NCI-H1694 (cell line): ENCODE data around the gene ADPRS.

ENCODE experiments used
- DNase-seq: peaks from one replicate; lab custom pipeline; 2025; lab: John Stamatoyannopoulos, UW

ADPRS gene

GRCh38 chr1:36088577-36089392 lies at the start of gene ADPRS:
Gene ADPRS, plus strand, starts transcription at chr1:36088892. Its CDS starts 13 bp downstream, at chr1:36088905.
- DNase-seq: peak; percentile 69

- no peak for DNase-seq
Observed at GRCh38 chr1:36040238-36040637, 48.5 kb upstream of the ADPRS start.

GRCh38 chr1:36051821-36052220 lies 36.9 kb upstream of the ADPRS start:
- no peak for DNase-seq

- DNase-seq: no peak
Observed at GRCh38 chr1:36053978-36054377, 34.7 kb upstream of the ADPRS start.

- DNase-seq: no peak
Observed at GRCh38 chr1:36055706-36056105, 33.0 kb upstream of the ADPRS start.

- DNase-seq: no peak
Observed at GRCh38 chr1:36062315-36062714, 26.4 kb upstream of the ADPRS start.

- no peak for DNase-seq
Observed at GRCh38 chr1:36067871-36068270, 20.8 kb upstream of the ADPRS start.

- no peak for DNase-seq
Observed at GRCh38 chr1:36068866-36069265, 19.8 kb upstream of the ADPRS start.

- DNase-seq: no peak
Observed at GRCh38 chr1:36070349-36070748, 18.3 kb upstream of the ADPRS start.

- DNase-seq: no peak
Observed at GRCh38 chr1:36076979-36077573, 11.6 kb upstream of the ADPRS start.

GRCh38 chr1:36080236-36080635 lies 8.5 kb upstream of the ADPRS start:
- DNase-seq: no peak

GRCh38 chr1:36080801-36081200 lies 7.9 kb upstream of the ADPRS start:
- no peak for DNase-seq

GRCh38 chr1:36081926-36082485 lies 6.7 kb upstream of the ADPRS start:
- DNase-seq: no peak

- DNase-seq: no peak
Observed at GRCh38 chr1:36083219-36083618, 5.5 kb upstream of the ADPRS start.

GRCh38 chr1:36083635-36084496 lies 4.8 kb upstream of the ADPRS start, which contains the start of gene TEKT2:
Gene TEKT2, plus strand, starts transcription at chr1:36084094. Its CDS starts 828 bp downstream, at chr1:36084922.
- peak; percentile 34 for DNase-seq

GRCh38 chr1:36084497-36085115 lies 4.1 kb upstream of the ADPRS start:
- no peak for DNase-seq

- DNase-seq: no peak
Observed at GRCh38 chr1:36085126-36085525, 3.6 kb upstream of the ADPRS start.

GRCh38 chr1:36085686-36086526 lies 2.8 kb upstream of the ADPRS start:
- no peak for DNase-seq

GRCh38 chr1:36086529-36087232 lies 2.0 kb upstream of the ADPRS start:
- DNase-seq: no peak
